IMR-90 (cell line): ENCODE results near the gene NAA80. TPM values are rescaled to one million over a fixed set of nuclear protein-coding genes. Genes with fewer than 3 reads are reported as not detected.

Experiments
- ATAC-seq: fragments of 200-7000 bp; cut with Tn5 transposase; 2 replicates; pipeline ENCODE4 v1.9.1; 2020; ENCODE audit warnings: low read depth, mild to moderate bottlenecking, moderate library complexity
- BruUV-seq: library from RNA; stranded (reverse); fragments of 400-500 nt; replicated peaks from 2 replicates; lab custom pipeline; 2021; lab: Mats Ljungman, UMichigan
- CTCF ChIA-PET: fragments of 300-600 bp; formaldehyde crosslinking; extraction: SDS; loops from one replicate; lab custom pipeline; 2021; ENCODE audit warnings: antibody characterized with exemption; lab: Yijun Ruan, JAX
- POLR2A ChIA-PET: fragments of 300-600 bp; sonication (Branson Sonifier 250); formaldehyde crosslinking; loops from one replicate; lab custom pipeline; 2022; ENCODE audit warnings: antibody characterized with exemption; ENCODE audit not compliant: unreplicated experiment; lab: Charles Lee
- DNase-seq: peaks from one replicate; pipeline ENCODE4 v3.0.0; 2013
- H2AFZ ChIP-seq: replicated peaks from 2 replicates; pipeline ENCODE3; 2013; ENCODE audit warnings: low read length, mild to moderate bottlenecking; ENCODE audit not compliant: poor library complexity
- H2AK5ac ChIP-seq: 2 replicates; pipeline ENCODE4 v1.6.1; 2013; ENCODE audit warnings: low read depth, low read length, inconsistent platforms
- H2AK9ac ChIP-seq: replicated peaks from 2 replicates; pipeline ENCODE3; 2013; ENCODE audit warnings: mild to moderate bottlenecking, low read depth, low read length, moderate library complexity; ENCODE audit not compliant: poor library complexity
- H2BK120ac ChIP-seq: 2 replicates; pipeline ENCODE4 v1.6.1; 2013; ENCODE audit warnings: low read depth, low read length, inconsistent platforms
- H2BK15ac ChIP-seq: 3 replicates; pipeline ENCODE4 v1.6.1; 2013; ENCODE audit warnings: low read depth, low read length, inconsistent platforms
- H2BK20ac ChIP-seq: 2 replicates; pipeline ENCODE4 v1.6.1; 2013; ENCODE audit warnings: low read depth, mild to moderate bottlenecking, inconsistent platforms, low read length, moderate library complexity
- H2BK5ac ChIP-seq: 2 replicates; pipeline ENCODE4 v1.6.1; 2013; ENCODE audit warnings: mild to moderate bottlenecking, low read depth, low read length, inconsistent platforms; ENCODE audit not compliant: poor library complexity, severe bottlenecking
- H3K14ac ChIP-seq: replicated peaks from 2 replicates; pipeline ENCODE4 v1.6.1; 2013; ENCODE audit warnings: low read depth, low read length, inconsistent platforms
- H3K18ac ChIP-seq: 2 replicates; pipeline ENCODE4 v1.6.1; 2013; ENCODE audit warnings: low read depth, low read length, control low read depth
- H3K23ac ChIP-seq: 2 replicates; pipeline ENCODE4 v1.6.1; 2013; ENCODE audit warnings: low read depth, low read length, inconsistent platforms
- H3K27ac ChIP-seq: 2 replicates; pipeline ENCODE4 v1.5.1; 2013; ENCODE audit warnings: mild to moderate bottlenecking, control low read depth, low read length; ENCODE audit not compliant: insufficient read depth
- H3K27me3 ChIP-seq: 2 replicates; pipeline ENCODE4 v1.6.1; 2013; ENCODE audit warnings: low read length; ENCODE audit not compliant: control insufficient read depth, insufficient read depth
- H3K36me3 ChIP-seq: 2 replicates; pipeline ENCODE4 v1.6.1; 2013; ENCODE audit warnings: low read length, mixed read lengths; ENCODE audit not compliant: control insufficient read depth, insufficient read depth
- H3K4ac ChIP-seq: 2 replicates; pipeline ENCODE4 v1.6.1; 2013; ENCODE audit warnings: low read depth, low read length, inconsistent platforms
- H3K4me1 ChIP-seq: 2 replicates; pipeline ENCODE4 v1.6.1; 2013; ENCODE audit warnings: low read length, mixed read lengths; ENCODE audit not compliant: control insufficient read depth, insufficient read depth
- H3K4me2 ChIP-seq: 2 replicates; pipeline ENCODE4 v1.6.1; 2013; ENCODE audit warnings: low read depth, mild to moderate bottlenecking, control low read depth, low read length, moderate library complexity
- H3K4me3 ChIP-seq: 2 replicates; pipeline ENCODE4 v1.5.1; 2013; ENCODE audit warnings: low read depth, mild to moderate bottlenecking, control low read depth, low read length, moderate library complexity; ENCODE audit not compliant: insufficient read depth
- H3K56ac ChIP-seq: 2 replicates; pipeline ENCODE4 v1.6.1; 2013; ENCODE audit warnings: low read length, inconsistent platforms; ENCODE audit not compliant: insufficient read depth; ENCODE audit errors: extremely low read depth
- H3K79me1 ChIP-seq, 2 experiments: 2 replicates each; pipeline ENCODE4 v1.6.1; 2013; ENCODE audit warnings: low read length in 2 of 2, inconsistent platforms in 1 of 2, low read depth in 1 of 2
- H3K9ac ChIP-seq: 2 replicates; pipeline ENCODE4 v1.6.1; 2013; ENCODE audit warnings: low read depth, low read length, control low read depth
- H3K9me1 ChIP-seq: 2 replicates; pipeline ENCODE4 v1.6.1; 2013; ENCODE audit warnings: low read length, inconsistent platforms; ENCODE audit not compliant: insufficient read depth
- H3K9me3 ChIP-seq: 2 replicates; pipeline ENCODE4 v1.6.1; 2013; ENCODE audit warnings: low read length; ENCODE audit not compliant: control insufficient read depth, insufficient read depth
- H4K20me1 ChIP-seq: 2 replicates; pipeline ENCODE4 v1.6.1; 2013; ENCODE audit warnings: low read length, inconsistent platforms; ENCODE audit not compliant: insufficient read depth
- H4K5ac ChIP-seq: 2 replicates; pipeline ENCODE4 v1.6.1; 2013; ENCODE audit warnings: mild to moderate bottlenecking, low read depth, low read length, control low read depth
- H4K8ac ChIP-seq, 2 experiments: 2 replicates each; pipeline ENCODE4 v1.6.1; 2013; ENCODE audit warnings: low read depth in 2 of 2, low read length in 2 of 2, control low read depth in 1 of 2, inconsistent platforms in 1 of 2
- H4K91ac ChIP-seq: 2 replicates; pipeline ENCODE4 v1.6.1; 2013; ENCODE audit warnings: low read depth, low read length, inconsistent platforms; ENCODE audit not compliant: insufficient read depth
- FOS ChIP-seq: fragments of 150-350 bp; IDR thresholded peaks from 2 replicates; pipeline ENCODE4 v1.6.1; 2016; ENCODE audit warnings: low read depth, low read length
- MAZ ChIP-seq: IDR thresholded peaks from 2 replicates; pipeline ENCODE4 v1.6.1; 2012; ENCODE audit warnings: low read depth, mild to moderate bottlenecking, low read length, improper control_type of control experiment, moderate library complexity, borderline replicate concordance
- MXI1 ChIP-seq: IDR thresholded peaks from 2 replicates; pipeline ENCODE4 v1.6.1; 2012; ENCODE audit warnings: low read depth, mild to moderate bottlenecking, low read length, moderate library complexity, borderline replicate concordance
- POLR2A ChIP-seq: IDR thresholded peaks from 2 replicates; pipeline ENCODE4 v1.6.1; 2012; ENCODE audit warnings: mild to moderate bottlenecking, low read depth, low read length
- RAD21 ChIP-seq: IDR thresholded peaks from 2 replicates; pipeline ENCODE4 v1.6.1; 2012; ENCODE audit warnings: low read length, improper control_type of control experiment
- RCOR1 ChIP-seq: IDR thresholded peaks from 2 replicates; pipeline ENCODE4 v1.6.1; 2012; ENCODE audit warnings: mild to moderate bottlenecking, low read length, improper control_type of control experiment; ENCODE audit not compliant: insufficient replicate concordance
- SMC3 ChIP-seq: fragments of 150-350 bp; IDR thresholded peaks from 2 replicates; pipeline ENCODE4 v1.6.1; 2016; ENCODE audit warnings: low read depth, mild to moderate bottlenecking, antibody characterized with exemption, low read length, moderate library complexity
- WGBS, 2 experiments: methylation state at CpG; one replicate each; pipeline versions ENCODE4 v1.1.5 to v1.1.7; 2013; ENCODE audit warnings: missing lambda C conversion rate in 2 of 2; ENCODE audit not compliant: insufficient read length in 1 of 2; ENCODE audit errors: extremely low coverage in 2 of 2; 5-methylcytosine and 5-hydroxymethylcytosine counted together
- dilution Hi-C: fragments of 300-500 bp; cut with HindIII; formaldehyde crosslinking; loops from one replicate; pipeline ENCODE4 v1.14.3; 2018; ENCODE audit warnings: low sequenced_read_pairs; ENCODE audit not compliant: unreplicated experiment
- in situ Hi-C: fragments of 300-500 bp; cut with MboI; formaldehyde crosslinking; loops from 3 replicates; pipeline ENCODE4 v1.14.3; 2019; ENCODE audit warnings: low sequenced_read_pairs, inconsistent platforms, mixed read lengths
- intact Hi-C: fragments of 100-400 bp; cut with micrococcal nuclease; formaldehyde crosslinking; loops from 2 replicates; pipeline ENCODE4 v1.10.0; 2022
- polyA plus RNA-seq, 3 experiments: library from polyadenylated mRNA; depleted of rRNA; stranded (reverse); fragments of >200 nt; gene quantifications; 2 replicates each; pipeline ENCODE4 v1.2.3, GENCODE V29; 2012; ENCODE audit warnings: low replicate concordance in 1 of 3
- total RNA-seq: library from RNA; depleted of rRNA; stranded (reverse); fragments of >200 nt; gene quantifications from 2 replicates; pipeline ENCODE4 v1.2.3, GENCODE V29; 2012
- TF ChIP-seq, protein P1 (sequence below): conservative IDR thresholded peaks from 2 replicates; pipeline ENCODE4 v1.5.1; 2012; ENCODE audit warnings: mild to moderate bottlenecking, low read depth, low read length, improper control_type of control experiment

The NAA80 gene
- total and polyA plus RNA-seq, 2 of the 4 experiments (the other 2 are of a cell fraction): 5.0 to 14.4 TPM

DNA sequence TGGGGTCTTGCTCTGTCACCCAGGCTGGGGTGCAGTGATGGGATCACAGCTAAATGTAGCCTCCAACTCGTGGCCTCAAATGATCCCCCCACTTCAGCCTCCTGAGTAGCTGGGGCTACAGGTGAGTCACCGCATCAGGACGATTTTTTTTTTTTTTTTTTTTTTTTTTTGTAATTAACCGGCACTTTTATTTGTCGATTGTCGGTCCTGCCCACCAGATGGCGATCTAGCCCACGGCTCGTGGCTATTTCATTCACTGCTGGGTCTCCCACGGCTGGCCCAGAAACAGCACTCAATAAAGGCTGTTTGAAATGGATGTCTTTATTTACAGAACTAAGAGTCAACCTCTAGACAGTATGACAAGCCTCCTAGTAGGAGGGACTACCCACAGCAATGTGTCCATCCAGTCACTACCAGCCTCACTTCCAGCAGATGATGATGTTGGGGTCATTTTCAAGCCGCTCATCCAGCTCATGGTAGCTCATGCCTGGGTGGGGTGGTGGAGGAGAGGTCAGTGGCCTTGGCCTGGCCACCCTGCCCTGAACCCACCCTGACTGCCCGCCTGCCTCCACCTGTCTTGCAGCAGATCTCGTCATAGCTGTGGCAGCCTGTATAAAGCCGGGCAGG, 48.1 kb upstream of the NAA80 start:
- Histone ChIP-seq H3K4me2 (no peak overlapping the region), H3K18ac (no peak overlapping the region), H4K5ac (no peak overlapping the region), H4K20me1 (peaks cover 2% of the 10 kb centered on the region), H3K14ac (no peak overlapping the region), H3K79me1 (peaks cover 23 to 30% of the 10 kb centered on the region in 2 experiments), H2BK20ac (no peak overlapping the region), H2AK5ac (no peak overlapping the region), H3K27ac (no peak overlapping the region), H2BK120ac (no peak overlapping the region), H3K56ac (no peak overlapping the region), H3K4me3 (no peak overlapping the region), H3K9me1 (peaks cover 4% of the 10 kb centered on the region; the same call in 1 of the 2 replicates), H3K9me3 (no peaks in the 10 kb centered on the region), H2BK5ac (no peak overlapping the region), H3K23ac (no peak overlapping the region), H3K4me1 (peaks cover 11% of the 10 kb centered on the region), H3K27me3 (no peaks in the 10 kb centered on the region), H3K4ac (peak overlapping the region; percentile 39; the same call in 1 of the 2 replicates), H4K8ac (peak overlapping the region in 1 of 2 experiments; percentile 34; a peak in 1 of 4 replicates), H2AK9ac (peak overlapping the region; percentile 87), H3K9ac (no peak overlapping the region), H2BK15ac (no peak overlapping the region), H4K91ac (no peak overlapping the region), H2AFZ (peak overlapping the region; percentile 47), H3K36me3 (peaks cover 9% of the 10 kb centered on the region; the same call in 1 of the 2 replicates)
- ATAC-seq (0 out of 2 replicates have a peak, but pooled peaks have one; percentile 8), DNase-seq (peak; percentile 71)
- intact Hi-C loops: loop anchor here (1.0 to 5.0 kb wide), 3 partner anchors 195 to 1040 kb away; partner anchors contain the start of gene MANF
- 55% methylated on average over 5 of the region's 14 CpGs; no CpG with 5 or more reads in 1 of the 2 experiments for WGBS, 2 experiments
- TF ChIP-seq MAZ (no peak), RCOR1 (no peak), MXI1 (0 out of 2 replicates have a peak, but pooled peaks have one; percentile 10), RAD21 (peak; percentile 85), SMC3 (peak; percentile 75), FOS (peak; percentile 57), POLR2A (0 out of 2 replicates have a peak, but pooled peaks have one; percentile 43)
- TF ChIP-seq, protein P1, sequence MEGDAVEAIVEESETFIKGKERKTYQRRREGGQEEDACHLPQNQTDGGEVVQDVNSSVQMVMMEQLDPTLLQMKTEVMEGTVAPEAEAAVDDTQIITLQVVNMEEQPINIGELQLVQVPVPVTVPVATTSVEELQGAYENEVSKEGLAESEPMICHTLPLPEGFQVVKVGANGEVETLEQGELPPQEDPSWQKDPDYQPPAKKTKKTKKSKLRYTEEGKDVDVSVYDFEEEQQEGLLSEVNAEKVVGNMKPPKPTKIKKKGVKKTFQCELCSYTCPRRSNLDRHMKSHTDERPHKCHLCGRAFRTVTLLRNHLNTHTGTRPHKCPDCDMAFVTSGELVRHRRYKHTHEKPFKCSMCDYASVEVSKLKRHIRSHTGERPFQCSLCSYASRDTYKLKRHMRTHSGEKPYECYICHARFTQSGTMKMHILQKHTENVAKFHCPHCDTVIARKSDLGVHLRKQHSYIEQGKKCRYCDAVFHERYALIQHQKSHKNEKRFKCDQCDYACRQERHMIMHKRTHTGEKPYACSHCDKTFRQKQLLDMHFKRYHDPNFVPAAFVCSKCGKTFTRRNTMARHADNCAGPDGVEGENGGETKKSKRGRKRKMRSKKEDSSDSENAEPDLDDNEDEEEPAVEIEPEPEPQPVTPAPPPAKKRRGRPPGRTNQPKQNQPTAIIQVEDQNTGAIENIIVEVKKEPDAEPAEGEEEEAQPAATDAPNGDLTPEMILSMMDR: peak; percentile 79
- CTCF ChIA-PET: interaction anchor here (0.6 to 0.7 kb wide), 2 partner anchors 195 to 213 kb away, joined by 3 read pairs; no protein-coding TSS in a partner anchor
- POLR2A ChIA-PET: interaction anchor here (0.6 kb wide), 1 partner anchor 26 kb away, joined by 10 read pairs; no protein-coding TSS in a partner anchor
- in situ Hi-C loops: loop anchor here (5.0 to 25.0 kb wide), 4 partner anchors 200 to 1815 kb away; partner anchors contain the start of genes ABHD14B, GPR62, MANF and PCBP4
- BruUV-seq: no TSS peak
- dilution Hi-C loops: no loop called here
